B cell (primary cell): Measurements from ENCODE around the gene GTSF1L.

ENCODE experiments used
- EZH2 ChIP-seq: IDR thresholded peaks from 2 replicates; pipeline ENCODE4 v1.6.1; 2012; ENCODE audit warnings: borderline replicate concordance, low read depth, mild to moderate bottlenecking, moderate library complexity, low read length; ENCODE audit not compliant: insufficient read depth, poor library complexity, severe bottlenecking
- TF ChIP-seq, protein P1 (sequence below): fragments of 200-600 bp; IDR thresholded peaks from one replicate; pipeline ENCODE4 v1.8.0; 2022; ENCODE audit warnings: antibody characterized with exemption, mild to moderate bottlenecking

DNA sequence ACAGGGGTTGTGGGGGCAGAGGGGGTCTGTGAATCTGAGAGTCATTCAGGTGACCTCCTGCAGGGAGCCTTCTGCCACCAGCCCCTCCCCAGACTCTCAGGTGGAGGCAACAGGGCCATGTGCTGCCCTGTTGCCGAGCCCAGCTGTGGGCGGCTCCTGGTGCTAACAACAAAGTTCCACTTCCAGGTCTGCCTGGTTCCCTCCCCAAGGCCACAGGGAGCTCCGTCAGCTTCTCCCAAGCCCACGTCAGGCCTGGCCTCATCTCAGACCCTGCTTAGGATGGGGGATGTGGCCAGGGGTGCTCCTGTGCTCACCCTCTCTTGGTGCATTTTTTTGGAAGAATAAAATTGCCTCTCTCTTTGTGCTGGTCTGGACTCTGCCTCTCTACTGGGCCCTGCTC, 10.7 kb downstream of the GTSF1L start:
- TF ChIP-seq, protein P1, sequence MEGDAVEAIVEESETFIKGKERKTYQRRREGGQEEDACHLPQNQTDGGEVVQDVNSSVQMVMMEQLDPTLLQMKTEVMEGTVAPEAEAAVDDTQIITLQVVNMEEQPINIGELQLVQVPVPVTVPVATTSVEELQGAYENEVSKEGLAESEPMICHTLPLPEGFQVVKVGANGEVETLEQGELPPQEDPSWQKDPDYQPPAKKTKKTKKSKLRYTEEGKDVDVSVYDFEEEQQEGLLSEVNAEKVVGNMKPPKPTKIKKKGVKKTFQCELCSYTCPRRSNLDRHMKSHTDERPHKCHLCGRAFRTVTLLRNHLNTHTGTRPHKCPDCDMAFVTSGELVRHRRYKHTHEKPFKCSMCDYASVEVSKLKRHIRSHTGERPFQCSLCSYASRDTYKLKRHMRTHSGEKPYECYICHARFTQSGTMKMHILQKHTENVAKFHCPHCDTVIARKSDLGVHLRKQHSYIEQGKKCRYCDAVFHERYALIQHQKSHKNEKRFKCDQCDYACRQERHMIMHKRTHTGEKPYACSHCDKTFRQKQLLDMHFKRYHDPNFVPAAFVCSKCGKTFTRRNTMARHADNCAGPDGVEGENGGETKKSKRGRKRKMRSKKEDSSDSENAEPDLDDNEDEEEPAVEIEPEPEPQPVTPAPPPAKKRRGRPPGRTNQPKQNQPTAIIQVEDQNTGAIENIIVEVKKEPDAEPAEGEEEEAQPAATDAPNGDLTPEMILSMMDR, result no peak
- TF ChIP-seq EZH2, result no peak
